Measurements from ENCODE around the gene USH2A.

Gene USH2A

DNA sequence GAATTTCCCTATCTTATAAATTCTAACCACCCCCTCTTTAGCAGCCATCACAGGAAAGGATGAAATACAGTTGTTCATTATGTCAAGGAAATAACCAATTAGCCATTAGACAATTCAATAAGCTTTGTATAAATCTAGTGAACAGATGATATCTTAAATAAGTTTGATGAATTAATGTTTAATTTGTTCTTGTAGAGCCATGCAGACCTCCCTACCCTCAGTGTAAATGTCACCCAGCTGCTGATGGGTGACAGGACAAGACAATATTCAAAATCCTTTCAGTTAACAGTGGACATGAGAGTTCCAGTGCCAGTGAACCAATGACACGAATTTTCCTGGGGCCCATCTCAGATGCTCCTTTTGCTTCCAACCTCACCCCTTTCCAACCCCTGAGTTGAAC is 460.2 kb downstream of the USH2A start:
- Histone ChIP-seq H3K79me2 (ENCODE audit: insufficient read depth, low read length) (no peaks in the 10 kb centered on the region), H3K27ac (ENCODE audit: low read length) (no peak overlapping the region), H3K4me3 (ENCODE audit: low read depth in 1 of 2, low read length in 2 of 2) (no peak overlapping the region), H3K27me3 (ENCODE audit: insufficient read depth, low read length, poor library complexity) (no peaks in the 10 kb centered on the region), H3K9me3 (ENCODE audit: insufficient read depth, low read length, severe bottlenecking) (no peaks in the 10 kb centered on the region), H3K9ac (ENCODE audit: low read depth, low read length) (no peak overlapping the region), H3K4me1 (ENCODE audit: insufficient read depth, low read length) (no peaks in the 10 kb centered on the region), H3K36me3 (ENCODE audit: insufficient read depth, low read length) (no peaks in the 10 kb centered on the region), H2AFZ (ENCODE audit: low read depth, low read length) (no peak overlapping the region), H4K20me1 (ENCODE audit: insufficient read depth, low read length) (no peaks in the 10 kb centered on the region), H3K4me2 (ENCODE audit: insufficient read depth, low read length) (no peak overlapping the region)
- ATAC-seq (ENCODE audit: insufficient read depth, low read depth) (no peak), DNase-seq (no peak)
- TF ChIP-seq, protein P1, sequence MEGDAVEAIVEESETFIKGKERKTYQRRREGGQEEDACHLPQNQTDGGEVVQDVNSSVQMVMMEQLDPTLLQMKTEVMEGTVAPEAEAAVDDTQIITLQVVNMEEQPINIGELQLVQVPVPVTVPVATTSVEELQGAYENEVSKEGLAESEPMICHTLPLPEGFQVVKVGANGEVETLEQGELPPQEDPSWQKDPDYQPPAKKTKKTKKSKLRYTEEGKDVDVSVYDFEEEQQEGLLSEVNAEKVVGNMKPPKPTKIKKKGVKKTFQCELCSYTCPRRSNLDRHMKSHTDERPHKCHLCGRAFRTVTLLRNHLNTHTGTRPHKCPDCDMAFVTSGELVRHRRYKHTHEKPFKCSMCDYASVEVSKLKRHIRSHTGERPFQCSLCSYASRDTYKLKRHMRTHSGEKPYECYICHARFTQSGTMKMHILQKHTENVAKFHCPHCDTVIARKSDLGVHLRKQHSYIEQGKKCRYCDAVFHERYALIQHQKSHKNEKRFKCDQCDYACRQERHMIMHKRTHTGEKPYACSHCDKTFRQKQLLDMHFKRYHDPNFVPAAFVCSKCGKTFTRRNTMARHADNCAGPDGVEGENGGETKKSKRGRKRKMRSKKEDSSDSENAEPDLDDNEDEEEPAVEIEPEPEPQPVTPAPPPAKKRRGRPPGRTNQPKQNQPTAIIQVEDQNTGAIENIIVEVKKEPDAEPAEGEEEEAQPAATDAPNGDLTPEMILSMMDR (IDR thresholded peaks at IDR 0.05; ENCODE audit: borderline replicate concordance, extremely low read depth, low read length, poor library complexity, severe bottlenecking): no peak
- TF ChIP-seq EZH2 (IDR thresholded peaks at IDR 0.05; ENCODE audit: borderline replicate concordance, low read depth, low read length, severe bottlenecking): no peak

- DNase-seq (no peak), ATAC-seq (ENCODE audit: insufficient read depth, low read depth) (no peak)
- Histone ChIP-seq H3K4me2 (ENCODE audit: insufficient read depth, low read length) (no peak overlapping the region), H3K4me1 (ENCODE audit: insufficient read depth, low read length) (no peaks in the 10 kb centered on the region), H3K9me3 (ENCODE audit: insufficient read depth, low read length, severe bottlenecking) (no peaks in the 10 kb centered on the region), H3K27me3 (ENCODE audit: insufficient read depth, low read length, poor library complexity) (no peaks in the 10 kb centered on the region), H3K9ac (ENCODE audit: low read depth, low read length) (no peak overlapping the region), H3K36me3 (ENCODE audit: insufficient read depth, low read length) (no peaks in the 10 kb centered on the region), H3K27ac (ENCODE audit: low read length) (no peak overlapping the region), H3K79me2 (ENCODE audit: insufficient read depth, low read length) (no peaks in the 10 kb centered on the region), H3K4me3 (ENCODE audit: low read depth in 1 of 2, low read length in 2 of 2) (no peak overlapping the region), H2AFZ (ENCODE audit: low read depth, low read length) (no peak overlapping the region), H4K20me1 (ENCODE audit: insufficient read depth, low read length) (no peaks in the 10 kb centered on the region)
- TF ChIP-seq, protein P1 (IDR thresholded peaks at IDR 0.05; ENCODE audit: borderline replicate concordance, extremely low read depth, low read length, poor library complexity, severe bottlenecking): no peak
- TF ChIP-seq EZH2 (IDR thresholded peaks at IDR 0.05; ENCODE audit: borderline replicate concordance, low read depth, low read length, severe bottlenecking): no peak
Observed at GRCh38 chr1:215958841-215959240, 464.4 kb downstream of the USH2A start.

DNA sequence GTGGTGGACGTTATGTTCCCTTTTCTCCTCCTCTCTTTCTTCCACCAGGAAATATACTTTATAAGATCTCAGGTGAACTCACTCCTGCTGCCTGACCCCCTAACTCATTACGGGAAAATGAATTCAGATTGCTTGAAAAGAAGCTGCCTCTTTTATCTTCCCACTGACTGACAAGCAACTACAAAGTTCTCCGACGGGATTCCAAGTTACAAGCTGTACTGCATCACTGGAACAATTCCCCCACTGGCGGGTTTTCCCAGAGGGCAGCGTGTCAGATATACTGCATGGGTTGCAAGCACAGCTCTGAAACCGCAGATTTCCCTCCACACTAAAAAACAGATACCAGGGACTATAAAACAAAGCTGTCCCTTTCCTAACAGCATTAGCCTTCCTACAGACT is 465.6 kb downstream of the USH2A start:
- H3K9ac ChIP-seq (ENCODE audit: low read depth, low read length): no peak overlapping the region
- H3K9me3 ChIP-seq (ENCODE audit: insufficient read depth, low read length, severe bottlenecking): no peaks in the 10 kb centered on the region
- no peaks in the 10 kb centered on the region for H3K27me3 ChIP-seq (ENCODE audit: insufficient read depth, low read length, poor library complexity)
- H3K4me2 ChIP-seq (ENCODE audit: insufficient read depth, low read length): no peak overlapping the region
- H3K4me1 ChIP-seq (ENCODE audit: insufficient read depth, low read length): no peaks in the 10 kb centered on the region
- no peaks in the 10 kb centered on the region for H4K20me1 ChIP-seq (ENCODE audit: insufficient read depth, low read length)
- no peak for ATAC-seq (ENCODE audit: insufficient read depth, low read depth)
- H2AFZ ChIP-seq (ENCODE audit: low read depth, low read length): no peak overlapping the region
- H3K27ac ChIP-seq (ENCODE audit: low read length): no peak overlapping the region
- no peak for TF ChIP-seq EZH2 (IDR thresholded peaks at IDR 0.05; ENCODE audit: borderline replicate concordance, low read depth, low read length, severe bottlenecking)
- TF ChIP-seq, protein P1 (IDR thresholded peaks at IDR 0.05; ENCODE audit: borderline replicate concordance, extremely low read depth, low read length, poor library complexity, severe bottlenecking): no peak
- H3K79me2 ChIP-seq (ENCODE audit: insufficient read depth, low read length): no peaks in the 10 kb centered on the region
- H3K4me3 ChIP-seq (ENCODE audit: low read depth in 1 of 2, low read length in 2 of 2): no peak overlapping the region
- no peak for DNase-seq
- no peaks in the 10 kb centered on the region for H3K36me3 ChIP-seq (ENCODE audit: insufficient read depth, low read length)

- no peak for ATAC-seq (ENCODE audit: insufficient read depth, low read depth)
- Histone ChIP-seq H3K27me3 (ENCODE audit: insufficient read depth, low read length, poor library complexity) (no peaks in the 10 kb centered on the region), H3K79me2 (ENCODE audit: insufficient read depth, low read length) (no peaks in the 10 kb centered on the region), H2AFZ (ENCODE audit: low read depth, low read length) (no peak overlapping the region), H3K4me1 (ENCODE audit: insufficient read depth, low read length) (no peaks in the 10 kb centered on the region), H3K4me2 (ENCODE audit: insufficient read depth, low read length) (no peak overlapping the region), H3K36me3 (ENCODE audit: insufficient read depth, low read length) (no peaks in the 10 kb centered on the region), H3K27ac (ENCODE audit: low read length) (no peak overlapping the region), H3K9me3 (ENCODE audit: insufficient read depth, low read length, severe bottlenecking) (no peaks in the 10 kb centered on the region), H3K9ac (ENCODE audit: low read depth, low read length) (no peak overlapping the region), H4K20me1 (ENCODE audit: insufficient read depth, low read length) (no peaks in the 10 kb centered on the region), H3K4me3 (ENCODE audit: low read depth in 1 of 2, low read length in 2 of 2) (no peak overlapping the region)
- TF ChIP-seq EZH2 (IDR thresholded peaks at IDR 0.05; ENCODE audit: borderline replicate concordance, low read depth, low read length, severe bottlenecking): no peak
- TF ChIP-seq, protein P1 (IDR thresholded peaks at IDR 0.05; ENCODE audit: borderline replicate concordance, extremely low read depth, low read length, poor library complexity, severe bottlenecking): no peak
- DNase-seq: no peak
Observed at GRCh38 chr1:215932558-215932957, 490.7 kb downstream of the USH2A start.

Data from DND-41 (cell line).